GM12891 (cell line): ENCODE measurements around the gene F2R.

Source experiments
- POLR2A ChIP-seq: IDR thresholded peaks from 2 replicates; pipeline ENCODE4 v1.6.1; 2011; ENCODE audit warnings: low read depth, low read length, control low read depth
- POLR2AphosphoS5 ChIP-seq: IDR thresholded peaks from 2 replicates; pipeline ENCODE4 v1.6.1; 2011; ENCODE audit warnings: low read depth, low read length, control low read depth

DNA sequence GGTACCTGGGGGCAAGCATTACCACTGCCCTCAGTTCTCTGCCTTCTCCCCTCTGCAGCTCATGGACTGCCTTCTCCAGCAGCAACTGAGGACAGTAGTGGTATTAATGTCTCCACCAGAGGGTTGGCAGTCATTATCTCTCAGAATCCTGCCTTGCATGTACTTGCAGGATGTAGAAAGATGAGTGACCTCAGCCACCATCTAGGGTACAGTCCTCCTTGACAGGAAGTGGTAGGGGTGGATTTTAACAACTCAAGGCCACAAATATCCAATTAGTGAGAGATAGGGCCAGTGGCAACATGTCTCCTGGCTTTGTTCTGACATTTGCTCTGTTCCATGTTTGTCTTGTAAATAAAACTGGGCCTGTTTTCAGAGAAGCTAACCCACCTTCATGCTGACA, 47.2 kb downstream of the F2R start:
- TF ChIP-seq POLR2AphosphoS5: no peak
- TF ChIP-seq POLR2A: no peak
